Liver (tissue), 3 donors: ENCODE measurements around the gene GBA2.

ENCODE experiments used
- TF ChIP-seq, protein P1 (sequence below): fragments of 150-350 bp; IDR thresholded peaks from 2 replicates; pipeline ENCODE4 v1.5.1; 2017; ENCODE audit warnings: improper control_type of control experiment, low read depth, low read length; ENCODE audit not compliant: missing input control
- TF ChIP-seq, protein P2 (sequence below): IDR thresholded peaks from 2 replicates; pipeline ENCODE4 v1.6.1; 2016; ENCODE audit warnings: antibody characterized with exemption
- donor health status: healthy.
- donor health status: healthy.

- TF ChIP-seq, protein P1, sequence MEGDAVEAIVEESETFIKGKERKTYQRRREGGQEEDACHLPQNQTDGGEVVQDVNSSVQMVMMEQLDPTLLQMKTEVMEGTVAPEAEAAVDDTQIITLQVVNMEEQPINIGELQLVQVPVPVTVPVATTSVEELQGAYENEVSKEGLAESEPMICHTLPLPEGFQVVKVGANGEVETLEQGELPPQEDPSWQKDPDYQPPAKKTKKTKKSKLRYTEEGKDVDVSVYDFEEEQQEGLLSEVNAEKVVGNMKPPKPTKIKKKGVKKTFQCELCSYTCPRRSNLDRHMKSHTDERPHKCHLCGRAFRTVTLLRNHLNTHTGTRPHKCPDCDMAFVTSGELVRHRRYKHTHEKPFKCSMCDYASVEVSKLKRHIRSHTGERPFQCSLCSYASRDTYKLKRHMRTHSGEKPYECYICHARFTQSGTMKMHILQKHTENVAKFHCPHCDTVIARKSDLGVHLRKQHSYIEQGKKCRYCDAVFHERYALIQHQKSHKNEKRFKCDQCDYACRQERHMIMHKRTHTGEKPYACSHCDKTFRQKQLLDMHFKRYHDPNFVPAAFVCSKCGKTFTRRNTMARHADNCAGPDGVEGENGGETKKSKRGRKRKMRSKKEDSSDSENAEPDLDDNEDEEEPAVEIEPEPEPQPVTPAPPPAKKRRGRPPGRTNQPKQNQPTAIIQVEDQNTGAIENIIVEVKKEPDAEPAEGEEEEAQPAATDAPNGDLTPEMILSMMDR, result no peak
- TF ChIP-seq, protein P2, sequence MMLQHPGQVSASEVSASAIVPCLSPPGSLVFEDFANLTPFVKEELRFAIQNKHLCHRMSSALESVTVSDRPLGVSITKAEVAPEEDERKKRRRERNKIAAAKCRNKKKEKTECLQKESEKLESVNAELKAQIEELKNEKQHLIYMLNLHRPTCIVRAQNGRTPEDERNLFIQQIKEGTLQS, result no peak
These were observed 41.0 kb upstream of the GBA2 start for GRCh38 chr9:35790025-35790384.
